Neural progenitor cell (in vitro differentiated cells): ENCODE data around the gene AMELX. TPM values are rescaled to one million over a fixed set of nuclear protein-coding genes. Genes with fewer than 3 reads are reported as not detected.

Experiments used
- DNase-seq: peaks from one replicate; pipeline ENCODE4 v3.0.0-alpha.2; 2016; ENCODE audit warnings: low spot score
- H2AFZ ChIP-seq: fragments of 200-600 bp; sonication (generic); replicated peaks from 2 replicates; pipeline ENCODE4 v1.6.1; 2016; ENCODE audit warnings: antibody characterized with exemption
- H3F3A ChIP-seq: fragments of 200-600 bp; sonication (generic); 2 replicates; pipeline ENCODE4 v1.6.1; 2016; ENCODE audit warnings: antibody characterized with exemption, low read depth
- H3K27ac ChIP-seq: fragments of 200-600 bp; sonication (generic); 2 replicates; pipeline ENCODE4 v1.5.1; 2016; ENCODE audit warnings: mild to moderate bottlenecking
- H3K27me3 ChIP-seq: fragments of 200-600 bp; sonication (generic); 2 replicates; pipeline ENCODE4 v1.6.1; 2016; ENCODE audit warnings: mild to moderate bottlenecking, moderate library complexity
- H3K36me3 ChIP-seq: fragments of 200-600 bp; sonication (generic); 2 replicates; pipeline ENCODE4 v1.5.1; 2016
- H3K4me1 ChIP-seq: fragments of 200-600 bp; sonication (generic); 2 replicates; pipeline ENCODE4 v1.6.1; 2016; ENCODE audit warnings: mixed run types
- H3K4me2 ChIP-seq: fragments of 200-600 bp; sonication (generic); 2 replicates; pipeline ENCODE4 v1.6.1; 2016
- H3K4me3 ChIP-seq: fragments of 200-600 bp; sonication (generic); 2 replicates; pipeline ENCODE4 v1.5.1; 2016
- H3K79me2 ChIP-seq: fragments of 200-600 bp; sonication (generic); 2 replicates; pipeline ENCODE4 v1.6.1; 2016; ENCODE audit warnings: low read depth
- H3K9ac ChIP-seq: fragments of 200-600 bp; sonication (generic); 2 replicates; pipeline ENCODE4 v1.6.1; 2016
- H3K9me3 ChIP-seq: fragments of 200-600 bp; sonication (generic); 2 replicates; pipeline ENCODE4 v1.5.1; 2016; ENCODE audit warnings: low read depth
- H4K20me1 ChIP-seq: fragments of 200-600 bp; sonication (generic); 2 replicates; pipeline ENCODE4 v1.6.1; 2016; ENCODE audit warnings: low read depth
- H3K27ac Mint-ChIP-seq: 3 replicates; pipeline ENCODE4 v1.8.0; 2021; ENCODE audit warnings: mixed read lengths
- H3K27me3 Mint-ChIP-seq: 2 replicates; pipeline ENCODE4 v1.8.0; 2022; ENCODE audit warnings: low read depth, mild to moderate bottlenecking, inconsistent platforms, moderate library complexity, mixed read lengths; ENCODE audit not compliant: insufficient read depth
- H3K36me3 Mint-ChIP-seq: 3 replicates; pipeline ENCODE4 v1.8.0; 2021; ENCODE audit warnings: mixed read lengths
- H3K4me1 Mint-ChIP-seq: 3 replicates; pipeline ENCODE4 v1.8.0; 2021; ENCODE audit warnings: mixed read lengths
- H3K4me3 Mint-ChIP-seq: 3 replicates; pipeline ENCODE4 v1.8.0; 2021; ENCODE audit warnings: mild to moderate bottlenecking, moderate library complexity, mixed read lengths
- H3K9me3 Mint-ChIP-seq: 3 replicates; pipeline ENCODE4 v1.8.0; 2020; ENCODE audit warnings: mixed read lengths
- EZH2 ChIP-seq: fragments of 200-600 bp; sonication (generic); IDR thresholded peaks from 2 replicates; pipeline ENCODE4 v1.6.1; 2017; ENCODE audit warnings: antibody characterized with exemption, mild to moderate bottlenecking, moderate library complexity
- EZH2phosphoT487 ChIP-seq: fragments of 200-600 bp; sonication (generic); IDR thresholded peaks from 2 replicates; pipeline ENCODE4 v1.6.1; 2017; ENCODE audit warnings: antibody characterized with exemption
- total RNA-seq: library from RNA; depleted of rRNA; stranded (reverse); fragments of >200 nt; gene quantifications from 2 replicates; pipeline ENCODE4 v1.2.3, GENCODE V29; 2015; ENCODE audit warnings: low replicate concordance
- TF ChIP-seq, protein P1 (sequence below): fragments of 200-600 bp; sonication (generic); IDR thresholded peaks from 2 replicates; pipeline ENCODE4 v1.5.1; 2017; ENCODE audit warnings: antibody characterized with exemption, mild to moderate bottlenecking

AMELX gene
- total RNA-seq, 1 donor from 2014 or later, result not detected

DNA sequence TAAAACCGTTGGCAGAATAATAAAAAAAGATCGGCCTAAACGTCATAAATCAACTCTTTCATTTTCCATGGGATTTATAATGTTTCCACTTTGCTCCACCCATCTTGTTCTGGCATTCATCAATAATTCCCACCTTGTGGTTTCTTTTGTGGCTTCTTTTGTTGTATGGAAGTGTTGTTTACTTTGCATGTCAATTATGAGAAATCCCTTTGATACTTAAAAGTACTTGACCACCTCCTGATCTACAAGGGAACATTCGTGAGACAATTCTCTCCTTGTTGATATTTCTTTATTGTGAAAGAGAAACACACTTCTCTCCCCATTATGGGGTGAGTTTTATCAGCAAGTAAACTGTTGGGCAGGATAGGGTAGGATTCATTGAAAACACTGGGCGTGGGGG, 2.8 kb downstream of the AMELX start:
- Histone ChIP-seq H3K27ac (no peak overlapping the region), H3K4me1 (no peaks in the 10 kb centered on the region), H4K20me1 (no peaks in the 10 kb centered on the region), H3K9ac (no peak overlapping the region), H3K4me2 (no peak overlapping the region), H3K79me2 (no peaks in the 10 kb centered on the region), H3F3A (no peaks in the 10 kb centered on the region), H2AFZ (no peak overlapping the region), H3K4me3 (no peak overlapping the region), H3K36me3 (no peaks in the 10 kb centered on the region), H3K9me3 (no peaks in the 10 kb centered on the region), H3K27me3 (no peaks in the 10 kb centered on the region)
- TF ChIP-seq, protein P1, sequence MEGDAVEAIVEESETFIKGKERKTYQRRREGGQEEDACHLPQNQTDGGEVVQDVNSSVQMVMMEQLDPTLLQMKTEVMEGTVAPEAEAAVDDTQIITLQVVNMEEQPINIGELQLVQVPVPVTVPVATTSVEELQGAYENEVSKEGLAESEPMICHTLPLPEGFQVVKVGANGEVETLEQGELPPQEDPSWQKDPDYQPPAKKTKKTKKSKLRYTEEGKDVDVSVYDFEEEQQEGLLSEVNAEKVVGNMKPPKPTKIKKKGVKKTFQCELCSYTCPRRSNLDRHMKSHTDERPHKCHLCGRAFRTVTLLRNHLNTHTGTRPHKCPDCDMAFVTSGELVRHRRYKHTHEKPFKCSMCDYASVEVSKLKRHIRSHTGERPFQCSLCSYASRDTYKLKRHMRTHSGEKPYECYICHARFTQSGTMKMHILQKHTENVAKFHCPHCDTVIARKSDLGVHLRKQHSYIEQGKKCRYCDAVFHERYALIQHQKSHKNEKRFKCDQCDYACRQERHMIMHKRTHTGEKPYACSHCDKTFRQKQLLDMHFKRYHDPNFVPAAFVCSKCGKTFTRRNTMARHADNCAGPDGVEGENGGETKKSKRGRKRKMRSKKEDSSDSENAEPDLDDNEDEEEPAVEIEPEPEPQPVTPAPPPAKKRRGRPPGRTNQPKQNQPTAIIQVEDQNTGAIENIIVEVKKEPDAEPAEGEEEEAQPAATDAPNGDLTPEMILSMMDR, result no peak
- no peak for TF ChIP-seq EZH2
- no peak for TF ChIP-seq EZH2phosphoT487
- H3K4me3 Mint-ChIP-seq, result no peak overlapping the region
- H3K27ac Mint-ChIP-seq, result no peak overlapping the region
- no peaks in the 10 kb centered on the region for H3K9me3 Mint-ChIP-seq
- peaks cover 18% of the 10 kb centered on the region for H3K4me1 Mint-ChIP-seq
- no peaks in the 10 kb centered on the region for H3K36me3 Mint-ChIP-seq
- no peaks in the 10 kb centered on the region for H3K27me3 Mint-ChIP-seq
- no peak for DNase-seq

DNA sequence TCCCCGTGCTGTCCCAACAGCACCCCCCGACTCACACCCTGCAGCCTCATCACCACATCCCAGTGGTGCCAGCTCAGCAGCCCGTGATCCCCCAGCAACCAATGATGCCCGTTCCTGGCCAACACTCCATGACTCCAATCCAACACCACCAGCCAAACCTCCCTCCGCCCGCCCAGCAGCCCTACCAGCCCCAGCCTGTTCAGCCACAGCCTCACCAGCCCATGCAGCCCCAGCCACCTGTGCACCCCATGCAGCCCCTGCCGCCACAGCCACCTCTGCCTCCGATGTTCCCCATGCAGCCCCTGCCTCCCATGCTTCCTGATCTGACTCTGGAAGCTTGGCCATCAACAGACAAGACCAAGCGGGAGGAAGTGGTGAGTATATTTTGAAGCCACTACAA, 5.4 kb downstream of the AMELX start:
- H3K4me2 ChIP-seq, result no peak overlapping the region
- Mint-ChIP-seq H3K9me3 (no peaks in the 10 kb centered on the region), H3K4me3 (no peak overlapping the region), H3K36me3 (no peaks in the 10 kb centered on the region), H3K27ac (no peak overlapping the region), H3K27me3 (no peaks in the 10 kb centered on the region), H3K4me1 (peaks cover 12% of the 10 kb centered on the region)
- no peaks in the 10 kb centered on the region for H3K36me3 ChIP-seq
- TF ChIP-seq EZH2phosphoT487 (no peak), EZH2 (no peak)
- TF ChIP-seq, protein P1, result no peak
- no peaks in the 10 kb centered on the region for H3K27me3 ChIP-seq
- no peak overlapping the region for H3K27ac ChIP-seq
- no peaks in the 10 kb centered on the region for H4K20me1 ChIP-seq
- no peaks in the 10 kb centered on the region for H3F3A ChIP-seq
- H3K79me2 ChIP-seq, result no peaks in the 10 kb centered on the region
- H2AFZ ChIP-seq, result no peak overlapping the region
- H3K9ac ChIP-seq, result no peak overlapping the region
- no peaks in the 10 kb centered on the region for H3K4me1 ChIP-seq
- no peak for DNase-seq
- H3K9me3 ChIP-seq, result no peaks in the 10 kb centered on the region
- H3K4me3 ChIP-seq, result no peak overlapping the region

DNA sequence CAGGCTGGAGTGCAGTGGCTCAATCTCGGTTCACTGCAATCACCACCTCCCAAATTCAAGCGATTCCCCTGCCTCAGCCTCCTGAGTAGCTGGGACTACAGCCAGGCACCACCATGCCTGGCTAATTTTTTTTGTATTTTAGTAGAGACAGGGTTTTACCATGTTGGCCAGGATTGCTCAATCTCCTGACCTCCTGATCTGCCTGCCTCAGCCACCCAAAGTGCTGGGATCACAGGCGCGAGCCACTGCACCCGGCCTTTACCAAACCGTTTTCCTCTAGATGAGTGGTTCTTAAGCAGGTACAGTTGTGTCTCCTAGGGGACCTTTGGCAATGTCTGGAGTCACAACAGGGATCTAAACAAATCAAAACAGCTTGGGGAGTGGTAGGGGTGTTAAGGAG, 11.6 kb downstream of the AMELX start:
- H3K36me3 Mint-ChIP-seq, result no peaks in the 10 kb centered on the region
- no peaks in the 10 kb centered on the region for H3K27me3 ChIP-seq
- H3K4me1 ChIP-seq, result no peaks in the 10 kb centered on the region
- no peaks in the 10 kb centered on the region for H3K27me3 Mint-ChIP-seq
- TF ChIP-seq EZH2 (no peak), EZH2phosphoT487 (no peak)
- TF ChIP-seq, protein P1, result no peak
- no peaks in the 10 kb centered on the region for H3F3A ChIP-seq
- no peaks in the 10 kb centered on the region for H4K20me1 ChIP-seq
- no peaks in the 10 kb centered on the region for H3K36me3 ChIP-seq
- no peak overlapping the region for H3K4me3 Mint-ChIP-seq
- H3K79me2 ChIP-seq, result no peaks in the 10 kb centered on the region
- H3K27ac ChIP-seq, result no peak overlapping the region
- no peaks in the 10 kb centered on the region for H3K9me3 ChIP-seq
- no peak overlapping the region for H3K4me3 ChIP-seq
- no peak overlapping the region for H3K9ac ChIP-seq
- peaks cover 4% of the 10 kb centered on the region for H3K4me1 Mint-ChIP-seq
- peaks cover 2% of the 10 kb centered on the region for H3K9me3 Mint-ChIP-seq
- no peak overlapping the region for H3K4me2 ChIP-seq
- no peak for DNase-seq
- H3K27ac Mint-ChIP-seq, result no peak overlapping the region
- no peak overlapping the region for H2AFZ ChIP-seq
